Stimulated activated CD4-positive, alpha-beta T cell treated with anti-CD3 and anti-CD28 coated beads, TNF-alpha, amount 100 ng/mL, for 4 hours (primary cell): ENCODE measurements around the gene APBA2.
A peak's percentile ranks its signal among the peaks of the same experiment; 100 is the strongest.

ENCODE experiments used
- DNase-seq, 3 experiments: peaks; one replicate each; pipeline ENCODE4 v3.0.0-alpha.2; 2020; ENCODE audit warnings: low read depth in 3 of 3

The APBA2 gene

GRCh38 chr15:28935316-28935715 is 49.5 kb downstream of the APBA2 start:
- peak in 1 of 3 experiments; percentile 15 for DNase-seq

GRCh38 chr15:28936081-28936480 is 50.3 kb downstream of the APBA2 start:
- no peak for DNase-seq

- DNase-seq, result no peak
Measured at GRCh38 chr15:28936481-28936881, 50.7 kb downstream of the APBA2 start.

GRCh38 chr15:28937271-28937670 is 51.5 kb downstream of the APBA2 start:
- no peak for DNase-seq

GRCh38 chr15:28942046-28942445 is 56.3 kb downstream of the APBA2 start:
- DNase-seq, result no peak

- no peak for DNase-seq
Measured at GRCh38 chr15:28942571-28942970, 56.8 kb downstream of the APBA2 start.

GRCh38 chr15:28943146-28943545 is 57.4 kb downstream of the APBA2 start:
- no peak for DNase-seq

- DNase-seq, result no peak
Measured at GRCh38 chr15:28943611-28944230, 57.9 kb downstream of the APBA2 start.

GRCh38 chr15:28944286-28944685 is 58.5 kb downstream of the APBA2 start:
- DNase-seq, result no peak

- no peak for DNase-seq
Measured at GRCh38 chr15:28944696-28945300, 59.0 kb downstream of the APBA2 start.

GRCh38 chr15:28945626-28946230 is 60.0 kb downstream of the APBA2 start:
- no peak for DNase-seq

GRCh38 chr15:28946803-28947202 is 61.0 kb downstream of the APBA2 start:
- no peak for DNase-seq

GRCh38 chr15:28947221-28947674 is 61.5 kb downstream of the APBA2 start:
- no peak for DNase-seq

- DNase-seq, result no peak
Measured at GRCh38 chr15:28948036-28948435, 62.3 kb downstream of the APBA2 start.

- no peak for DNase-seq
Measured at GRCh38 chr15:28950916-28951315, 65.1 kb downstream of the APBA2 start.

GRCh38 chr15:28952666-28953491 is 67.1 kb downstream of the APBA2 start:
- no peak for DNase-seq

GRCh38 chr15:28953573-28954195 is 67.9 kb downstream of the APBA2 start:
- no peak for DNase-seq

GRCh38 chr15:28954466-28955159 is 68.8 kb downstream of the APBA2 start:
- no peak for DNase-seq

GRCh38 chr15:28955160-28955992 is 69.6 kb downstream of the APBA2 start:
- no peak for DNase-seq

GRCh38 chr15:28955993-28956421 is 70.2 kb downstream of the APBA2 start:
- DNase-seq, result no peak
